GM23338 (cell line): ENCODE results near the gene GMPS. TPM values are rescaled to one million over a fixed set of nuclear protein-coding genes. Genes with fewer than 3 reads are reported as not detected.

Experiments used
- ATAC-seq: fragments of 200-7000 bp; cut with Tn5 transposase; 3 replicates; pipeline ENCODE4 v1.9.1; 2020
- DNase-seq: peaks from one replicate; pipeline ENCODE4 v3.0.0-alpha.2; 2015; ENCODE audit warnings: low spot score
- H2AFZ ChIP-seq: fragments of 200-600 bp; sonication (generic); 2 replicates; pipeline ENCODE4 v1.8.0; 2016; ENCODE audit warnings: antibody characterized with exemption, mild to moderate bottlenecking, moderate library complexity
- H3F3A ChIP-seq: fragments of 200-600 bp; sonication (generic); replicated peaks from 2 replicates; pipeline ENCODE4 v1.8.0; 2017; ENCODE audit warnings: antibody characterized with exemption, mixed run types, low read depth
- H3K27ac ChIP-seq: fragments of 200-600 bp; sonication (generic); 2 replicates; pipeline ENCODE4 v1.6.1; 2016; ENCODE audit warnings: low read depth
- H3K27me3 ChIP-seq: fragments of 200-600 bp; sonication (generic); 2 replicates; pipeline ENCODE4 v1.8.0; 2016; ENCODE audit warnings: mild to moderate bottlenecking, mixed run types, moderate library complexity; ENCODE audit not compliant: insufficient read depth
- H3K36me3 ChIP-seq: fragments of 200-600 bp; sonication (generic); 2 replicates; pipeline ENCODE4 v1.8.0; 2016; ENCODE audit warnings: mild to moderate bottlenecking; ENCODE audit not compliant: insufficient read depth
- H3K4me1 ChIP-seq: fragments of 200-600 bp; sonication (generic); 2 replicates; pipeline ENCODE4 v1.8.0; 2016; ENCODE audit warnings: mild to moderate bottlenecking, moderate library complexity; ENCODE audit not compliant: insufficient read depth
- H3K4me2 ChIP-seq: fragments of 200-600 bp; sonication (generic); 2 replicates; pipeline ENCODE4 v1.7.1; 2017; ENCODE audit warnings: mixed run types
- H3K4me3 ChIP-seq: fragments of 200-600 bp; sonication (generic); 2 replicates; pipeline ENCODE4 v1.6.1; 2016; ENCODE audit warnings: mixed run types
- H3K79me2 ChIP-seq: fragments of 200-600 bp; sonication (generic); replicated peaks from 2 replicates; pipeline ENCODE4 v1.8.0; 2017; ENCODE audit warnings: mild to moderate bottlenecking; ENCODE audit not compliant: insufficient read depth
- H3K9me2 ChIP-seq: fragments of 200-600 bp; sonication (generic); 2 replicates; pipeline ENCODE4 v1.8.0; 2017; ENCODE audit not compliant: insufficient read depth
- H4K20me1 ChIP-seq: fragments of 200-600 bp; sonication (generic); replicated peaks from 2 replicates; pipeline ENCODE4 v1.8.0; 2017; ENCODE audit warnings: mild to moderate bottlenecking; ENCODE audit not compliant: insufficient read depth
- H3K27ac Mint-ChIP-seq: 2 replicates; pipeline ENCODE4 v1.8.0; 2020; ENCODE audit warnings: inconsistent platforms, mild to moderate bottlenecking, moderate library complexity, mixed read lengths
- H3K27me3 Mint-ChIP-seq: 3 replicates; pipeline ENCODE4 v1.8.0; 2022; ENCODE audit warnings: low read depth, mild to moderate bottlenecking, moderate library complexity, mixed read lengths, inconsistent platforms; ENCODE audit not compliant: insufficient read depth, poor library complexity
- H3K36me3 Mint-ChIP-seq: 3 replicates; pipeline ENCODE4 v1.8.0; 2021; ENCODE audit warnings: low read depth, mild to moderate bottlenecking, inconsistent platforms, moderate library complexity, mixed read lengths
- H3K4me1 Mint-ChIP-seq: 3 replicates; pipeline ENCODE4 v1.8.0; 2020; ENCODE audit warnings: mild to moderate bottlenecking, inconsistent platforms, mixed read lengths
- H3K4me3 Mint-ChIP-seq: 3 replicates; pipeline ENCODE4 v1.8.0; 2021; ENCODE audit warnings: moderate library complexity, mild to moderate bottlenecking, inconsistent platforms, mixed read lengths
- H3K9me3 Mint-ChIP-seq: 3 replicates; pipeline ENCODE4 v1.8.0; 2020; ENCODE audit warnings: moderate library complexity, mild to moderate bottlenecking, inconsistent platforms, mixed read lengths
- CREB1 ChIP-seq: fragments of 250-450 bp; sonication (Bioruptor Pico); IDR thresholded peaks from 2 replicates; pipeline ENCODE4 v1.5.0; 2020; ENCODE audit warnings: low read depth, mild to moderate bottlenecking, moderate library complexity
- ETS1 ChIP-seq: IDR thresholded peaks from 2 replicates; pipeline ENCODE4 v1.6.1; 2016; ENCODE audit warnings: antibody characterized with exemption
- EZH2 ChIP-seq: fragments of 200-600 bp; sonication (generic); IDR thresholded peaks from one replicate; pipeline ENCODE4 v1.8.0; 2017; ENCODE audit warnings: antibody characterized with exemption, mild to moderate bottlenecking, low read depth; ENCODE audit not compliant: unreplicated experiment
- EZH2phosphoT487 ChIP-seq: fragments of 200-600 bp; sonication (generic); IDR thresholded peaks from one replicate; pipeline ENCODE4 v1.8.1; 2018; ENCODE audit warnings: antibody characterized with exemption; ENCODE audit not compliant: unreplicated experiment
- NANOG ChIP-seq: IDR thresholded peaks from 2 replicates; pipeline ENCODE4 v1.6.1; 2016; ENCODE audit warnings: antibody characterized with exemption, borderline replicate concordance
- POLR2AphosphoS5 ChIP-seq: IDR thresholded peaks from 2 replicates; pipeline ENCODE4 v1.6.1; 2016; ENCODE audit warnings: antibody characterized with exemption, low read depth
- STAT1 ChIP-seq: IDR thresholded peaks from one replicate; pipeline ENCODE4 v1.6.1; 2016; ENCODE audit warnings: antibody characterized with exemption; ENCODE audit not compliant: unreplicated experiment
- ZNF114 ChIP-seq: fragments of 250-450 bp; sonication (Bioruptor Pico); IDR thresholded peaks from 2 replicates; pipeline ENCODE4 v1.5.0; 2020; ENCODE audit warnings: mild to moderate bottlenecking, moderate library complexity
- ZNF331 ChIP-seq: fragments of 250-450 bp; sonication (Bioruptor Pico); IDR thresholded peaks from 2 replicates; pipeline ENCODE4 v1.5.0; 2020; ENCODE audit warnings: low read depth, mild to moderate bottlenecking, moderate library complexity
- polyA plus RNA-seq: library from polyadenylated mRNA; unstranded; fragments of >200 nt; fragmentation: Nextera tagmentation; extraction: Ambion mirVana; gene quantifications from 2 replicates; pipeline ENCODE4 v1.2.1, GENCODE V29; 2016
- total RNA-seq: library from RNA; depleted of rRNA; stranded (reverse); fragments of >200 nt; shearing (Covaris generic); gene quantifications from 2 replicates; pipeline ENCODE4 v1.2.3, GENCODE V29; 2014
- TF ChIP-seq, protein P1 (sequence below): fragments of 250-450 bp; sonication (Bioruptor Pico); IDR thresholded peaks from 2 replicates; pipeline ENCODE4 v1.5.0; 2020; ENCODE audit warnings: mild to moderate bottlenecking, moderate library complexity

The GMPS gene
- total and polyA plus RNA-seq, 2 experiments from 2014 or later, result 72.0 to 145 TPM

DNA sequence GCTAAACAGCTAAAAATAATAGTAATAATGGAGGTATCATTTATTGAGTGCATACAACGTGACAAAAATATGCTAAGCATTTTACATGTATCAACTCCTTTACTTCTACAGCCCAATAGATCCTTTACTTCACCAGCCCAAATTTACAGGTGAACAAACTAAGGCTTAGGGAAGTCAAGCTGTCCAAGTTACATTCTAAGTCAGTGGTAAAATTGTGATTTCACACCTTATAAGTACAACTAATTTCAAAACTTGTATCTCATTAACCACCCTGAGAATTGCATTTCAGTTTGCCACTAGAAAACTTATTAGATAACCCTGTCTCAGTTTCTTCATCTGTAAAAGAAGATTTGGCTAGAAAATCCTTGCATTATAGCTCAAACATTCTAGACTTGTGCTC, 26.9 kb upstream of the GMPS start (continued):
- no peak for TF ChIP-seq EZH2
- no peak for TF ChIP-seq CREB1 (CRISPR knock-in tag)
- TF ChIP-seq POLR2AphosphoS5, result no peak
- no peak for TF ChIP-seq EZH2phosphoT487
- no peak for TF ChIP-seq NANOG

DNA sequence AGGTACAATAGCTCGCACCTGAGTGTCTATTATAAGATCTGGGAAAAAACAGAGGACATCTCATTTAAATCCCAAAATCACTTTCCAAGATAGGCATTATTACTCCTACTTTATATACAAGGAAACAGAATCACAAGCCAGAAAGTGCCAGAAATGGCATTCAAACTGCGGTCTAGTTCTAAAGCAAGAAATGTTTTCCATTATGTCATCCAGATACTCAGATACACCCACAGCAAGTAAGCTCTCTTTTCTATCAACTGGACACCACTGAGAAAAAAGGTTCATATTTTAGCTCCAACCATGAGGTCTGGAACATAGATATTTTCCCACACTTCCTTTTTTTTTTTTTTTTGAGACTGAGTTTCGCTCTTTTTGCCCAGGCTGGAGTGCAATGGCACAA, 24.3 kb upstream of the GMPS start:
- no peak for TF ChIP-seq ETS1
- TF ChIP-seq NANOG, result no peak
- no peak for TF ChIP-seq ZNF114 (CRISPR knock-in tag)
- Histone ChIP-seq H3K27me3 (no peaks in the 10 kb centered on the region), H3K27ac (no peak overlapping the region), H2AFZ (no peak overlapping the region), H3K4me3 (no peak overlapping the region), H3K4me2 (no peak overlapping the region), H3K9me2 (no peaks in the 10 kb centered on the region), H3K79me2 (peaks cover 61% of the 10 kb centered on the region), H3F3A (no peaks in the 10 kb centered on the region), H3K36me3 (no peaks in the 10 kb centered on the region), H3K4me1 (no peaks in the 10 kb centered on the region), H4K20me1 (peaks cover 14% of the 10 kb centered on the region)
- no peak overlapping the region for H3K4me3 Mint-ChIP-seq
- no peak for ATAC-seq
- peaks cover 2% of the 10 kb centered on the region for H3K27me3 Mint-ChIP-seq
- no peaks in the 10 kb centered on the region for H3K4me1 Mint-ChIP-seq
- no peak overlapping the region for H3K27ac Mint-ChIP-seq
- no peak for DNase-seq
- H3K36me3 Mint-ChIP-seq, result peaks cover 8% of the 10 kb centered on the region; the same call in 2 of the 3 replicates
- H3K9me3 Mint-ChIP-seq, result no peaks in the 10 kb centered on the region

DNA sequence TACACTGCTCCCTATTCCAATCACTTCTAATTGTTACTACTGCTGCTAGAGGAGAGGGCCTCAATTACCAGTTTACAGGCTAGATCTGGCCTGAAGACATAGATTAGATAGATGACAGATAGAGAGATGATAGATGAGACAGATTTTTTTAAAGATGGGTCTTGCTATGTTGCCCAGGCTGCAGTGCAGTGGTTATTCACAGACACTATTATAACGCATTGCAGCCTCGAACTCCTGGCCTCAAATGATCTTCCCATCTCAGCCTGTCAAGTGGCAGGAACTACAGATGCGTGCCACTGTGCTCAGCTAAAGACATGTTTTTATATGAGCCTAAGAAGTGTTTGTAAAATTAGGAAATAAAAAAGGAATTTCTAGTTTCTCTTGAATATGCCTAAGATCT, 22.5 kb upstream of the GMPS start:
- Histone ChIP-seq H3K36me3 (no peaks in the 10 kb centered on the region), H3K9me2 (no peaks in the 10 kb centered on the region)
- TF ChIP-seq, protein P1, sequence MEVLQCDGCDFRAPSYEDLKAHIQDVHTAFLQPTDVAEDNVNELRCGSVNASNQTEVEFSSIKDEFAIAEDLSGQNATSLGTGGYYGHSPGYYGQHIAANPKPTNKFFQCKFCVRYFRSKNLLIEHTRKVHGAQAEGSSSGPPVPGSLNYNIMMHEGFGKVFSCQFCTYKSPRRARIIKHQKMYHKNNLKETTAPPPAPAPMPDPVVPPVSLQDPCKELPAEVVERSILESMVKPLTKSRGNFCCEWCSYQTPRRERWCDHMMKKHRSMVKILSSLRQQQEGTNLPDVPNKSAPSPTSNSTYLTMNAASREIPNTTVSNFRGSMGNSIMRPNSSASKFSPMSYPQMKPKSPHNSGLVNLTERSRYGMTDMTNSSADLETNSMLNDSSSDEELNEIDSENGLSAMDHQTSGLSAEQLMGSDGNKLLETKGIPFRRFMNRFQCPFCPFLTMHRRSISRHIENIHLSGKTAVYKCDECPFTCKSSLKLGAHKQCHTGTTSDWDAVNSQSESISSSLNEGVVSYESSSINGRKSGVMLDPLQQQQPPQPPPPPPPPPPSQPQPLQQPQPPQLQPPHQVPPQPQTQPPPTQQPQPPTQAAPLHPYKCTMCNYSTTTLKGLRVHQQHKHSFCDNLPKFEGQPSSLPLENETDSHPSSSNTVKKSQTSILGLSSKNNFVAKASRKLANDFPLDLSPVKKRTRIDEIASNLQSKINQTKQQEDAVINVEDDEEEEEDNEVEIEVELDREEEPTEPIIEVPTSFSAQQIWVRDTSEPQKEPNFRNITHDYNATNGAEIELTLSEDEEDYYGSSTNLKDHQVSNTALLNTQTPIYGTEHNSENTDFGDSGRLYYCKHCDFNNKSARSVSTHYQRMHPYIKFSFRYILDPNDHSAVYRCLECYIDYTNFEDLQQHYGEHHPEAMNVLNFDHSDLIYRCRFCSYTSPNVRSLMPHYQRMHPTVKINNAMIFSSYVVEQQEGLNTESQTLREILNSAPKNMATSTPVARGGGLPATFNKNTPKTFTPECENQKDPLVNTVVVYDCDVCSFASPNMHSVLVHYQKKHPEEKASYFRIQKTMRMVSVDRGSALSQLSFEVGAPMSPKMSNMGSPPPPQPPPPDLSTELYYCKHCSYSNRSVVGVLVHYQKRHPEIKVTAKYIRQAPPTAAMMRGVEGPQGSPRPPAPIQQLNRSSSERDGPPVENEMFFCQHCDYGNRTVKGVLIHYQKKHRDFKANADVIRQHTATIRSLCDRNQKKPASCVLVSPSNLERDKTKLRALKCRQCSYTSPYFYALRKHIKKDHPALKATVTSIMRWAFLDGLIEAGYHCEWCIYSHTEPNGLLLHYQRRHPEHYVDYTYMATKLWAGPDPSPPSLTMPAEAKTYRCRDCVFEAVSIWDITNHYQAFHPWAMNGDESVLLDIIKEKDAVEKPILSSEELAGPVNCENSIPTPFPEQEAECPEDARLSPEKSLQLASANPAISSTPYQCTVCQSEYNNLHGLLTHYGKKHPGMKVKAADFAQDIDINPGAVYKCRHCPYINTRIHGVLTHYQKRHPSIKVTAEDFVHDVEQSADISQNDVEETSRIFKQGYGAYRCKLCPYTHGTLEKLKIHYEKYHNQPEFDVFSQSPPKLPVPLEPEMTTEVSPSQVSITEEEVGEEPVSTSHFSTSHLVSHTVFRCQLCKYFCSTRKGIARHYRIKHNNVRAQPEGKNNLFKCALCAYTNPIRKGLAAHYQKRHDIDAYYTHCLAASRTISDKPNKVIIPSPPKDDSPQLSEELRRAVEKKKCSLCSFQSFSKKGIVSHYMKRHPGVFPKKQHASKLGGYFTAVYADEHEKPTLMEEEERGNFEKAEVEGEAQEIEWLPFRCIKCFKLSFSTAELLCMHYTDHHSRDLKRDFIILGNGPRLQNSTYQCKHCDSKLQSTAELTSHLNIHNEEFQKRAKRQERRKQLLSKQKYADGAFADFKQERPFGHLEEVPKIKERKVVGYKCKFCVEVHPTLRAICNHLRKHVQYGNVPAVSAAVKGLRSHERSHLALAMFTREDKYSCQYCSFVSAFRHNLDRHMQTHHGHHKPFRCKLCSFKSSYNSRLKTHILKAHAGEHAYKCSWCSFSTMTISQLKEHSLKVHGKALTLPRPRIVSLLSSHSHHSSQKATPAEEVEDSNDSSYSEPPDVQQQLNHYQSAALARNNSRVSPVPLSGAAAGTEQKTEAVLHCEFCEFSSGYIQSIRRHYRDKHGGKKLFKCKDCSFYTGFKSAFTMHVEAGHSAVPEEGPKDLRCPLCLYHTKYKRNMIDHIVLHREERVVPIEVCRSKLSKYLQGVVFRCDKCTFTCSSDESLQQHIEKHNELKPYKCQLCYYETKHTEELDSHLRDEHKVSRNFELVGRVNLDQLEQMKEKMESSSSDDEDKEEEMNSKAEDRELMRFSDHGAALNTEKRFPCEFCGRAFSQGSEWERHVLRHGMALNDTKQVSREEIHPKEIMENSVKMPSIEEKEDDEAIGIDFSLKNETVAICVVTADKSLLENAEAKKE, result no peak
- no peak for TF ChIP-seq STAT1
- TF ChIP-seq CREB1 (CRISPR knock-in tag), result no peak
- TF ChIP-seq ZNF331 (CRISPR knock-in tag), result no peak
- TF ChIP-seq NANOG, result no peak
- TF ChIP-seq ZNF114 (CRISPR knock-in tag), result no peak
- TF ChIP-seq EZH2, result no peak

More for the DNA sequence above, 22.5 kb upstream of the GMPS start:
- Mint-ChIP-seq H3K27me3 (peaks cover 2% of the 10 kb centered on the region), H3K9me3 (no peaks in the 10 kb centered on the region), H3K4me1 (peaks cover 14% of the 10 kb centered on the region; the same call in 2 of the 3 replicates), H3K27ac (no peak overlapping the region), H3K4me3 (no peak overlapping the region), H3K36me3 (peaks cover 8% of the 10 kb centered on the region; the same call in 2 of the 3 replicates)
- H3K27ac ChIP-seq, result no peak overlapping the region
- ATAC-seq, result no peak
- H3K4me2 ChIP-seq, result no peak overlapping the region
- no peaks in the 10 kb centered on the region for H3K27me3 ChIP-seq
- H4K20me1 ChIP-seq, result peaks cover 27% of the 10 kb centered on the region
- H3K4me1 ChIP-seq, result peaks cover 18% of the 10 kb centered on the region
- peaks cover 80% of the 10 kb centered on the region for H3K79me2 ChIP-seq
- no peak overlapping the region for H3K4me3 ChIP-seq
- H3F3A ChIP-seq, result no peaks in the 10 kb centered on the region
- DNase-seq, result no peak
- H2AFZ ChIP-seq, result no peak overlapping the region
